ENCODE results near the gene HS3ST6. TPM values are rescaled to one million over a fixed set of nuclear protein-coding genes. Genes with fewer than 3 reads are reported as not detected.

The HS3ST6 gene
- total and polyA plus RNA-seq, 2 of the 13 experiments (the other 11 are each of a cell fraction or from before 2014, with no cell fraction given), result not detected

DNA sequence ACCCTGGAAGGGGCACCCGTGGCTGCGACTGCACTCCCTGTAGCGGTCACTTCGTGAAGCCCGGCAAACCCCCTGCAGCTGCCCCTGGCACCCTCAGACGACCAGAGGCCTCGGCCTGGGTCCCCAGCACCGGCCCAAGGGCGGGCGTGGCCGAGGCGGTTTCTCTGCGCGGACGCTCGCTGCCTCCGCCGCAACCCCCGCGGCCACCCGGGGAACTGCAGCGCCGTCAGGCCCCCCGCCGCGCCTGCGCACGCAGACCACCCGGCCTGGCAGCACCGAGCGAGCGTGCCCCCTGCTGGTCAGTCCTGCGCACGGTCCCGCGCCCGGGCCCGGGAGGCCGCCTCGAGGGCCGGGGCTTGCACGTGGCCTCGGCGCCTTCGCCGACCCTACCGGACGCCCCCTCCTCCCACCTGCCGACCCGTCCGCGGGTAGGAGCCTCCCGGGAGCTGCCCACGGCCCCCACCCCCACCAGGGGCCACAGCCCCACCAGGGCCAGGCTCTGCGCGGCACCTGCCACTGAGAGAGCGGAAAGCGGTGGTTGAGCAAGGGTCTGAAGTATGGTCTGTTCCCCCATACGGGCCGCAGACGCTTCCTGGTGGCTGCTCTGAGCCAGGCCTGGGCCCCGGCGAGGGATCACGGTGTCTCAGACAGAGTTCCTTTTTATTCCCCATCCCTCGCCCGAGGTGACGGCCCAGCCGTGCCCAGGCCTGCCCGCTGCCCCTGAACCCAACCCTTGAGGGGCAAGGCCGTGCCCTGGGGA lies 11.5 kb upstream of the HS3ST6 start (continued):
- TF ChIP-seq, protein P1, sequence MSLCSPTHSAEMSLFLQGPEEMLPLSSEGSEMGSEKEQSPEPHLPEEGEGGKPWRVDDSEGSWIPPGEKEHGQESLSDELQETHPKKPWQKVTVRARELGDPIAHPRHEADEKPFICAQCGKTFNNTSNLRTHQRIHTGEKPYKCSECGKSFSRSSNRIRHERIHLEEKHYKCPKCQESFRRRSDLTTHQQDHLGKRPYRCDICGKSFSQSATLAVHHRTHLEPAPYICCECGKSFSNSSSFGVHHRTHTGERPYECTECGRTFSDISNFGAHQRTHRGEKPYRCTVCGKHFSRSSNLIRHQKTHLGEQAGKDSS (CRISPR knock-in tag; IDR thresholded peaks at IDR 0.05; ENCODE audit: borderline replicate concordance, low read depth), result peak; percentile 90; the same call in 1 of the 2 replicates
- no peak for TF ChIP-seq NR2F1 (CRISPR knock-in tag; IDR thresholded peaks at IDR 0.05)
- no peak for TF ChIP-seq THYN1 (CRISPR knock-in tag; IDR thresholded peaks at IDR 0.05; ENCODE audit: borderline replicate concordance, low read depth)
- no peak for TF ChIP-seq ARNT (IDR thresholded peaks at IDR 0.05)
- no peak; the same call in none of the 2 replicates for TF ChIP-seq ZNF263 (CRISPR knock-in tag; IDR thresholded peaks at IDR 0.05)
- TF ChIP-seq CBX1 (IDR thresholded peaks at IDR 0.05; ENCODE audit: low read depth), result no peak
- no peak for TF ChIP-seq MIER3 (CRISPR knock-in tag; IDR thresholded peaks at IDR 0.05; ENCODE audit: borderline replicate concordance)
- no peak for TF ChIP-seq ZNF44 (CRISPR knock-in tag; IDR thresholded peaks at IDR 0.05)
- peak; percentile 39; the same call in 1 of the 2 replicates for TF ChIP-seq ZNF772 (CRISPR knock-in tag; IDR thresholded peaks at IDR 0.05)
- peak; percentile 91; the same call in 1 of the 2 replicates for TF ChIP-seq ZNF556 (CRISPR knock-in tag; IDR thresholded peaks at IDR 0.05; ENCODE audit: borderline replicate concordance)
- TF ChIP-seq, protein P2, sequence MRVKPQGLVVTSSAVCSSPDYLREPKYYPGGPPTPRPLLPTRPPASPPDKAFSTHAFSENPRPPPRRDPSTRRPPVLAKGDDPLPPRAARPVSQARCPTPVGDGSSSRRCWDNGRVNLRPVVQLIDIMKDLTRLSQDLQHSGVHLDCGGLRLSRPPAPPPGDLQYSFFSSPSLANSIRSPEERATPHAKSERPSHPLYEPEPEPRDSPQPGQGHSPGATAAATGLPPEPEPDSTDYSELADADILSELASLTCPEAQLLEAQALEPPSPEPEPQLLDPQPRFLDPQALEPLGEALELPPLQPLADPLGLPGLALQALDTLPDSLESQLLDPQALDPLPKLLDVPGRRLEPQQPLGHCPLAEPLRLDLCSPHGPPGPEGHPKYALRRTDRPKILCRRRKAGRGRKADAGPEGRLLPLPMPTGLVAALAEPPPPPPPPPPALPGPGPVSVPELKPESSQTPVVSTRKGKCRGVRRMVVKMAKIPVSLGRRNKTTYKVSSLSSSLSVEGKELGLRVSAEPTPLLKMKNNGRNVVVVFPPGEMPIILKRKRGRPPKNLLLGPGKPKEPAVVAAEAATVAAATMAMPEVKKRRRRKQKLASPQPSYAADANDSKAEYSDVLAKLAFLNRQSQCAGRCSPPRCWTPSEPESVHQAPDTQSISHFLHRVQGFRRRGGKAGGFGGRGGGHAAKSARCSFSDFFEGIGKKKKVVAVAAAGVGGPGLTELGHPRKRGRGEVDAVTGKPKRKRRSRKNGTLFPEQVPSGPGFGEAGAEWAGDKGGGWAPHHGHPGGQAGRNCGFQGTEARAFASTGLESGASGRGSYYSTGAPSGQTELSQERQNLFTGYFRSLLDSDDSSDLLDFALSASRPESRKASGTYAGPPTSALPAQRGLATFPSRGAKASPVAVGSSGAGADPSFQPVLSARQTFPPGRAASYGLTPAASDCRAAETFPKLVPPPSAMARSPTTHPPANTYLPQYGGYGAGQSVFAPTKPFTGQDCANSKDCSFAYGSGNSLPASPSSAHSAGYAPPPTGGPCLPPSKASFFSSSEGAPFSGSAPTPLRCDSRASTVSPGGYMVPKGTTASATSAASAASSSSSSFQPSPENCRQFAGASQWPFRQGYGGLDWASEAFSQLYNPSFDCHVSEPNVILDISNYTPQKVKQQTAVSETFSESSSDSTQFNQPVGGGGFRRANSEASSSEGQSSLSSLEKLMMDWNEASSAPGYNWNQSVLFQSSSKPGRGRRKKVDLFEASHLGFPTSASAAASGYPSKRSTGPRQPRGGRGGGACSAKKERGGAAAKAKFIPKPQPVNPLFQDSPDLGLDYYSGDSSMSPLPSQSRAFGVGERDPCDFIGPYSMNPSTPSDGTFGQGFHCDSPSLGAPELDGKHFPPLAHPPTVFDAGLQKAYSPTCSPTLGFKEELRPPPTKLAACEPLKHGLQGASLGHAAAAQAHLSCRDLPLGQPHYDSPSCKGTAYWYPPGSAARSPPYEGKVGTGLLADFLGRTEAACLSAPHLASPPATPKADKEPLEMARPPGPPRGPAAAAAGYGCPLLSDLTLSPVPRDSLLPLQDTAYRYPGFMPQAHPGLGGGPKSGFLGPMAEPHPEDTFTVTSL (CRISPR knock-in tag; IDR thresholded peaks at IDR 0.05; ENCODE audit: borderline replicate concordance), result no peak
- TF ChIP-seq NR2F6 (IDR thresholded peaks at IDR 0.05), result no peak
- no peak for TF ChIP-seq NR2F6 (CRISPR knock-in tag; IDR thresholded peaks at IDR 0.05)
- TF ChIP-seq, protein P3, sequence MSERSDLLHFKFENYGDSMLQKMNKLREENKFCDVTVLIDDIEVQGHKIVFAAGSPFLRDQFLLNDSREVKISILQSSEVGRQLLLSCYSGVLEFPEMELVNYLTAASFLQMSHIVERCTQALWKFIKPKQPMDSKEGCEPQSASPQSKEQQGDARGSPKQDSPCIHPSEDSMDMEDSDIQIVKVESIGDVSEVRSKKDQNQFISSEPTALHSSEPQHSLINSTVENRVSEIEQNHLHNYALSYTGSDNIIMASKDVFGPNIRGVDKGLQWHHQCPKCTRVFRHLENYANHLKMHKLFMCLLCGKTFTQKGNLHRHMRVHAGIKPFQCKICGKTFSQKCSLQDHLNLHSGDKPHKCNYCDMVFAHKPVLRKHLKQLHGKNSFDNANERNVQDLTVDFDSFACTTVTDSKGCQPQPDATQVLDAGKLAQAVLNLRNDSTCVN (CRISPR knock-in tag; IDR thresholded peaks at IDR 0.05; ENCODE audit: borderline replicate concordance), result no peak
- TF ChIP-seq, protein P4, sequence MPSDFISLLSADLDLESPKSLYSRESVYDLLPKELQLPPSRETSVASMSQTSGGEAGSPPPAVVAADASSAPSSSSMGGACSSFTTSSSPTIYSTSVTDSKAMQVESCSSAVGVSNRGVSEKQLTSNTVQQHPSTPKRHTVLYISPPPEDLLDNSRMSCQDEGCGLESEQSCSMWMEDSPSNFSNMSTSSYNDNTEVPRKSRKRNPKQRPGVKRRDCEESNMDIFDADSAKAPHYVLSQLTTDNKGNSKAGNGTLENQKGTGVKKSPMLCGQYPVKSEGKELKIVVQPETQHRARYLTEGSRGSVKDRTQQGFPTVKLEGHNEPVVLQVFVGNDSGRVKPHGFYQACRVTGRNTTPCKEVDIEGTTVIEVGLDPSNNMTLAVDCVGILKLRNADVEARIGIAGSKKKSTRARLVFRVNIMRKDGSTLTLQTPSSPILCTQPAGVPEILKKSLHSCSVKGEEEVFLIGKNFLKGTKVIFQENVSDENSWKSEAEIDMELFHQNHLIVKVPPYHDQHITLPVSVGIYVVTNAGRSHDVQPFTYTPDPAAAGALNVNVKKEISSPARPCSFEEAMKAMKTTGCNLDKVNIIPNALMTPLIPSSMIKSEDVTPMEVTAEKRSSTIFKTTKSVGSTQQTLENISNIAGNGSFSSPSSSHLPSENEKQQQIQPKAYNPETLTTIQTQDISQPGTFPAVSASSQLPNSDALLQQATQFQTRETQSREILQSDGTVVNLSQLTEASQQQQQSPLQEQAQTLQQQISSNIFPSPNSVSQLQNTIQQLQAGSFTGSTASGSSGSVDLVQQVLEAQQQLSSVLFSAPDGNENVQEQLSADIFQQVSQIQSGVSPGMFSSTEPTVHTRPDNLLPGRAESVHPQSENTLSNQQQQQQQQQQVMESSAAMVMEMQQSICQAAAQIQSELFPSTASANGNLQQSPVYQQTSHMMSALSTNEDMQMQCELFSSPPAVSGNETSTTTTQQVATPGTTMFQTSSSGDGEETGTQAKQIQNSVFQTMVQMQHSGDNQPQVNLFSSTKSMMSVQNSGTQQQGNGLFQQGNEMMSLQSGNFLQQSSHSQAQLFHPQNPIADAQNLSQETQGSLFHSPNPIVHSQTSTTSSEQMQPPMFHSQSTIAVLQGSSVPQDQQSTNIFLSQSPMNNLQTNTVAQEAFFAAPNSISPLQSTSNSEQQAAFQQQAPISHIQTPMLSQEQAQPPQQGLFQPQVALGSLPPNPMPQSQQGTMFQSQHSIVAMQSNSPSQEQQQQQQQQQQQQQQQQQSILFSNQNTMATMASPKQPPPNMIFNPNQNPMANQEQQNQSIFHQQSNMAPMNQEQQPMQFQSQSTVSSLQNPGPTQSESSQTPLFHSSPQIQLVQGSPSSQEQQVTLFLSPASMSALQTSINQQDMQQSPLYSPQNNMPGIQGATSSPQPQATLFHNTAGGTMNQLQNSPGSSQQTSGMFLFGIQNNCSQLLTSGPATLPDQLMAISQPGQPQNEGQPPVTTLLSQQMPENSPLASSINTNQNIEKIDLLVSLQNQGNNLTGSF (CRISPR knock-in tag; IDR thresholded peaks at IDR 0.05), result peak; percentile 94
- TF ChIP-seq, protein P5, sequence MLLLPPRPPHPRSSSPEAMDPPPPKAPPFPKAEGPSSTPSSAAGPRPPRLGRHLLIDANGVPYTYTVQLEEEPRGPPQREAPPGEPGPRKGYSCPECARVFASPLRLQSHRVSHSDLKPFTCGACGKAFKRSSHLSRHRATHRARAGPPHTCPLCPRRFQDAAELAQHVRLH (CRISPR knock-in tag; IDR thresholded peaks at IDR 0.05; ENCODE audit: borderline replicate concordance, low read depth), result peak; percentile 47; the same call in 1 of the 2 replicates
